ENCODE measurements around the gene NDUFS1.

- TF ChIP-seq EZH2 (IDR thresholded peaks at IDR 0.05; ENCODE audit: low read depth, unreplicated experiment) (no peak), CTCF (conservative IDR thresholded peaks at IDR 0.05; ENCODE audit: low read depth in 2 of 2) (no peak)
Observed at GRCh38 chr2:206095536-206096332, 63.5 kb downstream of the NDUFS1 start.

Data from GM23338 (cell line).